HCT116 (cell line): ENCODE data around the gene CDK5RAP2.

Experiments
- CTCF ChIP-seq, 3 experiments: fragments of 200-600 bp in 1 of 3; sonication (generic) in 1 of 3; IDR thresholded peaks in 2 of 3; conservative IDR thresholded peaks in 1 of 3; 2 replicates each; pipeline ENCODE4 v1.5.1; 2012 to 2017; ENCODE audit warnings: low read depth in 2 of 3, low read length in 2 of 3, antibody characterized with exemption in 1 of 3, borderline replicate concordance in 1 of 3, control low read depth in 1 of 3, mild to moderate bottlenecking in 1 of 3, mixed read lengths in 1 of 3, mixed run types in 1 of 3, moderate library complexity in 1 of 3; ENCODE audit not compliant: insufficient read depth in 1 of 3
- EZH2 ChIP-seq: fragments of 200-600 bp; sonication (generic); IDR thresholded peaks from 2 replicates; pipeline ENCODE4 v1.6.1; 2017; ENCODE audit warnings: antibody characterized with exemption, mixed run types
- POLR2A ChIP-seq: IDR thresholded peaks from 2 replicates; pipeline ENCODE4 v1.7.0; 2011; ENCODE audit warnings: borderline replicate concordance; ENCODE audit not compliant: insufficient read depth, insufficient read length; ENCODE audit errors: extremely low read depth
- REST ChIP-seq: IDR thresholded peaks from 2 replicates; pipeline ENCODE4 v1.6.1; 2012; ENCODE audit warnings: low read depth
- ZNF274 ChIP-seq: fragments of 200-500 bp; sonication (Bioruptor generic); IDR thresholded peaks from 2 replicates; pipeline ENCODE4 v1.6.1; 2014; ENCODE audit warnings: mild to moderate bottlenecking, low read depth, low read length, inconsistent platforms

- TF ChIP-seq EZH2 (no peak), CTCF (IDR thresholded peaks at IDR 0.05 in 2 of 3, conservative IDR thresholded peaks at IDR 0.05 in 1 of 3; ENCODE audit: borderline replicate concordance in 1 of 3, insufficient read depth in 1 of 3, low read depth in 2 of 3, low read length in 2 of 3) (no peak), ZNF274 (no peak), POLR2A (no peak), REST (no peak)
Observed at GRCh38 chr9:120381839-120382238, 198.1 kb downstream of the CDK5RAP2 start.
